SK-N-SH (cell line): ENCODE measurements around the gene ITPRID1. TPM values are rescaled to one million over a fixed set of nuclear protein-coding genes. Genes with fewer than 3 reads are reported as not detected.

Experiments used
- CTCF ChIA-PET: fragments of 300-600, 350-600 bp; formaldehyde crosslinking; extraction: SDS; loops from one replicate; lab custom pipeline; 2021; lab: Yijun Ruan, JAX
- POLR2A ChIA-PET: fragments of 350-600 bp; sonication (Branson Sonifier 250); formaldehyde crosslinking; extraction: SDS; loops from one replicate; lab custom pipeline; 2020; ENCODE audit warnings: antibody characterized with exemption, inconsistent platforms; lab: Yijun Ruan, JAX
- DNase-seq: peaks from one replicate; pipeline ENCODE4 v3.0.0; 2012
- H2AFZ ChIP-seq: fragments of 200-600 bp; sonication (generic); 2 replicates; pipeline ENCODE4 v1.8.1; 2016; ENCODE audit warnings: antibody characterized with exemption, mild to moderate bottlenecking, low read depth
- H3F3A ChIP-seq: fragments of 200-600 bp; sonication (generic); replicated peaks from 2 replicates; pipeline ENCODE3; 2016; ENCODE audit warnings: antibody characterized with exemption, mild to moderate bottlenecking; ENCODE audit not compliant: insufficient read depth
- H3K27ac ChIP-seq, 2 experiments: fragments of 200-500 bp in 1 of 2; fragments of 200-600 bp in 1 of 2; sonication (Bioruptor generic) in 1 of 2; sonication (generic), shearing (Covaris generic) in 1 of 2; 2 replicates each; pipeline versions ENCODE4 v1.5.1 to v1.6.1; 2014 to 2016; ENCODE audit warnings: low read depth in 2 of 2, inconsistent platforms in 1 of 2, low read length in 1 of 2, mild to moderate bottlenecking in 1 of 2, mixed read lengths in 1 of 2
- H3K27me3 ChIP-seq: fragments of 200-600 bp; sonication (generic), shearing (Covaris generic); 2 replicates; pipeline ENCODE4 v1.6.1; 2016; ENCODE audit warnings: mixed run types; ENCODE audit not compliant: insufficient read depth
- H3K36me3 ChIP-seq, 2 experiments: fragments of 200-500 bp in 1 of 2; fragments of 200-600 bp in 1 of 2; sonication (Bioruptor generic) in 1 of 2; sonication (generic) in 1 of 2; replicated peaks in 1 of 2; 2 replicates each; pipeline versions ENCODE3 to v1.5.1; 2014 to 2016; ENCODE audit warnings: low read length in 1 of 2, mild to moderate bottlenecking in 1 of 2; ENCODE audit not compliant: insufficient read depth in 2 of 2, control insufficient read depth in 1 of 2
- H3K4me1 ChIP-seq, 2 experiments: fragments of 200-500 bp in 1 of 2; fragments of 200-600 bp in 1 of 2; sonication (Bioruptor generic) in 1 of 2; sonication (generic), shearing (Covaris generic) in 1 of 2; 2 replicates each; pipeline versions ENCODE4 v1.5.1 to v1.6.1; 2014 to 2016; ENCODE audit warnings: low read depth in 1 of 2, low read length in 1 of 2, mixed run types in 1 of 2; ENCODE audit not compliant: insufficient read depth in 2 of 2, control insufficient read depth in 1 of 2
- H3K4me2 ChIP-seq: fragments of 200-600 bp; sonication (generic), shearing (Covaris generic); 2 replicates; pipeline ENCODE4 v1.6.1; 2017; ENCODE audit warnings: mixed run types
- H3K4me3 ChIP-seq, 2 experiments: fragments of 200-500 bp in 1 of 2; fragments of 200-600 bp in 1 of 2; sonication (Bioruptor generic) in 1 of 2; sonication (generic), shearing (Covaris generic) in 1 of 2; 2 replicates each; pipeline versions ENCODE4 v1.5.1 to v1.8.1; 2014 to 2016; ENCODE audit warnings: low read depth in 2 of 2, inconsistent platforms in 1 of 2, low read length in 1 of 2, mild to moderate bottlenecking in 1 of 2, mixed read lengths in 1 of 2, moderate library complexity in 1 of 2
- H3K79me2 ChIP-seq: fragments of 200-600 bp; sonication (generic); 2 replicates; pipeline ENCODE4 v1.8.1; 2017; ENCODE audit warnings: mild to moderate bottlenecking; ENCODE audit not compliant: insufficient read depth
- H3K9ac ChIP-seq: fragments of 200-600 bp; sonication (generic); 2 replicates; pipeline ENCODE4 v1.6.1; 2017; ENCODE audit warnings: mixed run types
- H3K9me2 ChIP-seq: fragments of 200-600 bp; sonication (generic); 2 replicates; pipeline ENCODE4 v1.6.1; 2017; ENCODE audit warnings: mixed run types
- H3K9me3 ChIP-seq: fragments of 200-600 bp; sonication (generic); 2 replicates; pipeline ENCODE4 v1.6.1; 2017; ENCODE audit warnings: mixed run types, mild to moderate bottlenecking, moderate library complexity
- H4K20me1 ChIP-seq: fragments of 200-600 bp; sonication (generic); 2 replicates; pipeline ENCODE4 v1.6.1; 2017; ENCODE audit warnings: mild to moderate bottlenecking, mixed run types; ENCODE audit not compliant: insufficient read depth
- CTCF ChIP-seq: fragments of 200-600 bp; sonication (generic); IDR thresholded peaks from 2 replicates; pipeline ENCODE4 v1.6.1; 2017; ENCODE audit warnings: antibody characterized with exemption, mild to moderate bottlenecking, moderate library complexity
- ELF1 ChIP-seq: IDR thresholded peaks from 2 replicates; pipeline ENCODE4 v1.4.0; 2012
- FOXJ3 ChIP-seq: sonication (generic); formaldehyde crosslinking; IDR thresholded peaks from 2 replicates; pipeline ENCODE4 v1.5.1; 2020; ENCODE audit warnings: mild to moderate bottlenecking, missing genetic modification reagents
- GABPA ChIP-seq: IDR thresholded peaks from 2 replicates; pipeline ENCODE4 v1.4.0; 2012; ENCODE audit warnings: low read depth, mild to moderate bottlenecking
- GATA2 ChIP-seq: sonication (generic); formaldehyde crosslinking; IDR thresholded peaks from 2 replicates; pipeline ENCODE4 v1.5.0; 2020; ENCODE audit warnings: mild to moderate bottlenecking, missing genetic modification reagents
- MXI1 ChIP-seq: IDR thresholded peaks from 2 replicates; pipeline ENCODE4 v1.6.1; 2012; ENCODE audit warnings: mild to moderate bottlenecking, low read depth, low read length, improper control_type of control experiment
- NFIC ChIP-seq: IDR thresholded peaks from 2 replicates; pipeline ENCODE4 v1.4.0; 2012; ENCODE audit warnings: borderline replicate concordance
- POLR2AphosphoS5 ChIP-seq: IDR thresholded peaks from 2 replicates; pipeline ENCODE4 v1.6.1; 2012; ENCODE audit warnings: low read depth, low read length
- RAD21 ChIP-seq: IDR thresholded peaks from 2 replicates; pipeline ENCODE4 v1.6.1; 2012; ENCODE audit warnings: mild to moderate bottlenecking, low read length
- RCOR1 ChIP-seq: fragments of 150-350 bp; IDR thresholded peaks from 2 replicates; pipeline ENCODE4 v1.6.1; 2017; ENCODE audit warnings: antibody characterized with exemption, low read length
- RXRA ChIP-seq: IDR thresholded peaks from 2 replicates; pipeline ENCODE4 v1.4.0; 2012; ENCODE audit warnings: low read depth, mild to moderate bottlenecking, borderline replicate concordance
- TAF1 ChIP-seq: IDR thresholded peaks from 2 replicates; pipeline ENCODE4 v1.6.1; 2012; ENCODE audit warnings: low read depth, mild to moderate bottlenecking, low read length, moderate library complexity, borderline replicate concordance
- TCF12 ChIP-seq: IDR thresholded peaks from 2 replicates; pipeline ENCODE4 v1.4.0; 2012
- TEAD4 ChIP-seq: IDR thresholded peaks from 2 replicates; pipeline ENCODE4 v1.4.0; 2012; ENCODE audit warnings: mild to moderate bottlenecking, borderline replicate concordance; ENCODE audit not compliant: insufficient read depth
- USF1 ChIP-seq: IDR thresholded peaks from 2 replicates; pipeline ENCODE4 v1.4.0; 2012; ENCODE audit warnings: low read depth, borderline replicate concordance
- USF2 ChIP-seq: fragments of 150-350 bp; IDR thresholded peaks from 2 replicates; pipeline ENCODE4 v1.6.1; 2017; ENCODE audit warnings: antibody characterized with exemption, low read length, low read depth, borderline replicate concordance
- WGBS: methylation state at CpG from one replicate; pipeline ENCODE4 v1.1.6; 2017; ENCODE audit warnings: low lambda C conversion rate; 5-methylcytosine and 5-hydroxymethylcytosine counted together
- polyA plus RNA-seq, 3 experiments: library from polyadenylated mRNA; depleted of rRNA; stranded (reverse); fragments of >200 nt; gene quantifications; 2 replicates each; pipeline ENCODE4 v1.2.3, GENCODE V29; 2012
- TF ChIP-seq, protein P1 (sequence below): fragments of 150-350 bp; IDR thresholded peaks from 2 replicates; pipeline ENCODE4 v1.6.1; 2016; ENCODE audit warnings: mild to moderate bottlenecking, low read depth, low read length

ITPRID1 gene
- polyA plus RNA-seq, 1 of the 3 experiments (the other 2 are of a cell fraction) = not detected

DNA sequence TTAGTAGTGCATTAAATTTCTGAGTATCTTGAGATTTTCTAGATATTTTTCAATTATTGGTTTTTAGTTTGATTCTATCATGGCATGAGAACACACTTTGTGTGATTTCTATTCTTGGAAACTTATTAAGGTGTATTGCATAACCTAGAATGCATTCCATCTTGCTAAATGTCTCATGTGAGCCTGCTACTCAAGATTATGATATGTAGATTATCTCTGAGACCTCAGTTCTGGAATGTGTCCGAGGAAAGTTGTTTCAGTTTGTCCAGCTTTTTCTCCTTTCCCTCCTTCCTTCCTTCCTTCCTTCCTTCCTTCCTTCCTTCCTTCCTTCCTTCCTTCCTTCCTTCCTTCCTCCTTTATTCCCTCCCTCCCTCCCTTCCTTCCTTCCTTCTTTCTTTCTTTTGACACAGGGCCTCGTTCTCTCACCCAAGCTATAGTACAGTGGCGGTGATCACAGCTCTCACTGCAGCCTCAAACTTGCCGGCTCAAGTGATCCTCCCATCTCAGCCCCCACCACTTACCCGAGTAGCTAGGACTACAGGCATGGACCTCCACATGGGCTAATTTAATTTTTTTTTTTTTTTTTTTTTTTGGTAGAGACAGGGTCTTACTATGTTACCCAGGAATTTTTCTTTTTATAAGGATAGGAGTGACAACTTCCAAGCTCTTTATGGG, 7.6 kb downstream of the ITPRID1 start:
- no peaks in the 10 kb centered on the region for H4K20me1 ChIP-seq
- no peak overlapping the region for H3K27ac ChIP-seq
- WGBS = 9% methylated on average over 5 of the region's 5 CpGs
- H3K9me2 ChIP-seq = no peaks in the 10 kb centered on the region
- H3F3A ChIP-seq = no peaks in the 10 kb centered on the region
- H3K36me3 ChIP-seq = no peaks in the 10 kb centered on the region
- H3K79me2 ChIP-seq = no peaks in the 10 kb centered on the region
- H3K9me3 ChIP-seq = no peaks in the 10 kb centered on the region
- H3K27me3 ChIP-seq = no peaks in the 10 kb centered on the region
- no peak for DNase-seq
- no peak overlapping the region for H3K4me2 ChIP-seq
- no peak overlapping the region for H2AFZ ChIP-seq
- no peak overlapping the region for H3K4me3 ChIP-seq
- H3K4me1 ChIP-seq = no peaks in the 10 kb centered on the region
- TF ChIP-seq RCOR1 (no peak), TAF1 (no peak), RXRA (no peak)
- POLR2A ChIA-PET = no interaction called here
- no peak overlapping the region for H3K9ac ChIP-seq
- CTCF ChIA-PET = no interaction called here

- no peaks in the 10 kb centered on the region for H3K79me2 ChIP-seq
- no peak overlapping the region for H3K4me3 ChIP-seq
- H2AFZ ChIP-seq = no peak overlapping the region
- no peaks in the 10 kb centered on the region for H4K20me1 ChIP-seq
- TF ChIP-seq TEAD4 (no peak), GABPA (no peak), MXI1 (no peak), POLR2AphosphoS5 (no peak), RXRA (no peak), TCF12 (no peak), ELF1 (no peak), CTCF (no peak)
- no peak overlapping the region for H3K4me2 ChIP-seq
- ChIA-PET CTCF (no interaction called here), POLR2A (no interaction called here)
- no peaks in the 10 kb centered on the region for H3F3A ChIP-seq
- H3K4me1 ChIP-seq = no peaks in the 10 kb centered on the region
- no peak overlapping the region for H3K9ac ChIP-seq
- no peaks in the 10 kb centered on the region for H3K9me2 ChIP-seq
- H3K27ac ChIP-seq = no peak overlapping the region
- H3K27me3 ChIP-seq = no peaks in the 10 kb centered on the region
- DNase-seq = no peak
- H3K9me3 ChIP-seq = no peaks in the 10 kb centered on the region
- no peaks in the 10 kb centered on the region for H3K36me3 ChIP-seq
Measured at GRCh38 chr7:31526864-31527263, 13.0 kb downstream of the ITPRID1 start.

DNA sequence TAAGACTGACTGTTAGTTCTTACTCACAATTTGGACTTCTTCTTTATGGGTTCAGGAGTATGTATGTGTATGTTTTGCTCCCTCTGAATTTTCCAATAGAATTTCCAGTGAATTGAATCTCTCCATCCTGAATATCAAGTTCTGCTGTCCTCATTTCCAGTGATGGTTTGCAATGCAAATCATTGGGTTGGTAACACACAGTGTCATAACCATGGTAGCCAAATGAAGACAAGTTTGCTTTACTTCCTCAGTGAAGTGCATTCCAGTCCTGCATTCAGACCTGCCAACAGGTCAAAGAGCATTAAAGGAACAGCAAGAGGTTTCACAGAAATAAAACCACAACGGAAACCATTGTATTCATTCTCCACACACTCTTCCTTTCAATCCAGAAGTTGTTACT, 15.2 kb downstream of the ITPRID1 start:
- no peaks in the 10 kb centered on the region for H3K9me3 ChIP-seq
- no peaks in the 10 kb centered on the region for H4K20me1 ChIP-seq
- no peaks in the 10 kb centered on the region for H3K79me2 ChIP-seq
- CTCF ChIA-PET = no interaction called here
- H3K4me3 ChIP-seq = no peak overlapping the region
- no peaks in the 10 kb centered on the region for H3K36me3 ChIP-seq
- 0% methylated on average over 1 of the region's 1 CpG for WGBS
- no peaks in the 10 kb centered on the region for H3K27me3 ChIP-seq
- no peak overlapping the region for H2AFZ ChIP-seq
- TF ChIP-seq GATA2 (no peak), GABPA (no peak), USF2 (no peak), TAF1 (no peak), RAD21 (no peak), FOXJ3 (no peak), USF1 (no peak), NFIC (no peak)
- TF ChIP-seq, protein P1, sequence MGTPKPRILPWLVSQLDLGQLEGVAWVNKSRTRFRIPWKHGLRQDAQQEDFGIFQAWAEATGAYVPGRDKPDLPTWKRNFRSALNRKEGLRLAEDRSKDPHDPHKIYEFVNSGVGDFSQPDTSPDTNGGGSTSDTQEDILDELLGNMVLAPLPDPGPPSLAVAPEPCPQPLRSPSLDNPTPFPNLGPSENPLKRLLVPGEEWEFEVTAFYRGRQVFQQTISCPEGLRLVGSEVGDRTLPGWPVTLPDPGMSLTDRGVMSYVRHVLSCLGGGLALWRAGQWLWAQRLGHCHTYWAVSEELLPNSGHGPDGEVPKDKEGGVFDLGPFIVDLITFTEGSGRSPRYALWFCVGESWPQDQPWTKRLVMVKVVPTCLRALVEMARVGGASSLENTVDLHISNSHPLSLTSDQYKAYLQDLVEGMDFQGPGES = no peak
- DNase-seq = no peak
- H3K4me1 ChIP-seq = no peaks in the 10 kb centered on the region
- no peaks in the 10 kb centered on the region for H3F3A ChIP-seq
- no peaks in the 10 kb centered on the region for H3K9me2 ChIP-seq
- H3K4me2 ChIP-seq = no peak overlapping the region
- no peak overlapping the region for H3K27ac ChIP-seq
- POLR2A ChIA-PET = no interaction called here
- H3K9ac ChIP-seq = no peak overlapping the region
